GM06990 (cell line): ENCODE results near the gene TRIM59.

Source experiments
- DNase-seq: peaks from one replicate; pipeline ENCODE4 v3.0.0-alpha.2; 2011; ENCODE audit not compliant: insufficient read length; ENCODE audit errors: extremely low read depth
- H3K27me3 ChIP-seq: replicated peaks from 2 replicates; pipeline ENCODE4 v1.6.0; 2011; ENCODE audit warnings: low read length; ENCODE audit not compliant: control insufficient read depth, insufficient read depth
- H3K36me3 ChIP-seq: 2 replicates; pipeline ENCODE4 v1.5.1; 2011; ENCODE audit warnings: low read length; ENCODE audit not compliant: control insufficient read depth, insufficient read depth
- H3K4me3 ChIP-seq: replicated peaks from 2 replicates; pipeline ENCODE4 v1.5.1; 2011; ENCODE audit warnings: low read depth, mild to moderate bottlenecking, control low read depth, low read length
- TF ChIP-seq, protein P1 (sequence below): IDR thresholded peaks from 2 replicates; pipeline ENCODE4 v1.5.1; 2011; ENCODE audit warnings: low read length, control low read depth, mild to moderate bottlenecking, inconsistent platforms; ENCODE audit not compliant: insufficient read depth, poor library complexity, severe bottlenecking

The TRIM59 gene

GRCh38 chr3:160395297-160395696 is 54.3 kb downstream of the TRIM59 start:
- TF ChIP-seq, protein P1, sequence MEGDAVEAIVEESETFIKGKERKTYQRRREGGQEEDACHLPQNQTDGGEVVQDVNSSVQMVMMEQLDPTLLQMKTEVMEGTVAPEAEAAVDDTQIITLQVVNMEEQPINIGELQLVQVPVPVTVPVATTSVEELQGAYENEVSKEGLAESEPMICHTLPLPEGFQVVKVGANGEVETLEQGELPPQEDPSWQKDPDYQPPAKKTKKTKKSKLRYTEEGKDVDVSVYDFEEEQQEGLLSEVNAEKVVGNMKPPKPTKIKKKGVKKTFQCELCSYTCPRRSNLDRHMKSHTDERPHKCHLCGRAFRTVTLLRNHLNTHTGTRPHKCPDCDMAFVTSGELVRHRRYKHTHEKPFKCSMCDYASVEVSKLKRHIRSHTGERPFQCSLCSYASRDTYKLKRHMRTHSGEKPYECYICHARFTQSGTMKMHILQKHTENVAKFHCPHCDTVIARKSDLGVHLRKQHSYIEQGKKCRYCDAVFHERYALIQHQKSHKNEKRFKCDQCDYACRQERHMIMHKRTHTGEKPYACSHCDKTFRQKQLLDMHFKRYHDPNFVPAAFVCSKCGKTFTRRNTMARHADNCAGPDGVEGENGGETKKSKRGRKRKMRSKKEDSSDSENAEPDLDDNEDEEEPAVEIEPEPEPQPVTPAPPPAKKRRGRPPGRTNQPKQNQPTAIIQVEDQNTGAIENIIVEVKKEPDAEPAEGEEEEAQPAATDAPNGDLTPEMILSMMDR, result no peak
- no peak overlapping the region for H3K4me3 ChIP-seq
- no peak for DNase-seq
- no peaks in the 10 kb centered on the region for H3K36me3 ChIP-seq
- H3K27me3 ChIP-seq, result no peaks in the 10 kb centered on the region

DNA sequence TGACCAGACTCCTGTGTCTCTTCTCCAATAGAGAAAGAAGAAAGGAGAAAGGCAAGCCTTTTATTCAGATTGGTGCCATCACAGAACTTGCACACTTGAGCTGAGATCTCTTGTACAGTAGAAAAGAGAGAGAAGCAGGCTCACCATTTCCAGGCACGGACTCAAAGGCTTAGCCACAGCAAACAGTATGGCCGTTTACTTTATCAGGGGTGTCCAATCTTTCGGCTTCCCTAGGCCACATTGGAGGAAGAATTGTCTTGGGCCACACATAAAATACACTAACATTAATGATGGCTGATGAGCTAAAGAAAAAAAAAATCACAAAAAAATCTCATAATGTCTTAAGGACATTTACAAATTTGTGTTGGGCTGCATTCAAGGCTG is 55.6 kb downstream of the TRIM59 start:
- no peak for DNase-seq
- TF ChIP-seq, protein P1, result no peak
- no peaks in the 10 kb centered on the region for H3K27me3 ChIP-seq
- no peak overlapping the region for H3K4me3 ChIP-seq
- H3K36me3 ChIP-seq, result no peaks in the 10 kb centered on the region

GRCh38 chr3:160393346-160394008 is 56.1 kb downstream of the TRIM59 start:
- TF ChIP-seq, protein P1, result no peak
- DNase-seq, result no peak

DNA sequence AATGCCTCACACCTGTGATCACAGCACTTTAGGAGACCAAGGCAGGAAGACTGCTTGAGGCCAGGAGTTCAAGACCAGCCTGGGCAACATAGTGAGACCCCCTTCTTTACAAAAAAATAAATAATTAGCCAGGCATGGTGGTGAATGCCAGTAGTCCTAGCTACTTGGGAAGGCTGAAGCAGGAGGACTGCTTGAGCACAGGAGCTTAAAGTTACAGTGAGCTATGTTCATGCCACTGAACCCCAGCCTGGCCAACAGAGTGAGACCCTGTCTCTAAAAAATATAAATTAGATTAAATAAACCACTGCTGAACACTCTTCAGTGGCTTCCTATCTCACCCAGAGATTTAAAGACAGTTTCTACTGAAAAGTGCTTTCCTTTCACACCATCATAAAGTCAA is 56.8 kb downstream of the TRIM59 start:
- TF ChIP-seq, protein P1, result no peak
- H3K36me3 ChIP-seq, result no peaks in the 10 kb centered on the region
- no peak overlapping the region for H3K4me3 ChIP-seq
- no peak for DNase-seq
- H3K27me3 ChIP-seq, result no peaks in the 10 kb centered on the region

More at GRCh38 chr3:160393346-160394008, 56.1 kb downstream of the TRIM59 start:
- Histone ChIP-seq H3K4me3 (no peak overlapping the region), H3K36me3 (no peaks in the 10 kb centered on the region), H3K27me3 (no peaks in the 10 kb centered on the region)

DNA sequence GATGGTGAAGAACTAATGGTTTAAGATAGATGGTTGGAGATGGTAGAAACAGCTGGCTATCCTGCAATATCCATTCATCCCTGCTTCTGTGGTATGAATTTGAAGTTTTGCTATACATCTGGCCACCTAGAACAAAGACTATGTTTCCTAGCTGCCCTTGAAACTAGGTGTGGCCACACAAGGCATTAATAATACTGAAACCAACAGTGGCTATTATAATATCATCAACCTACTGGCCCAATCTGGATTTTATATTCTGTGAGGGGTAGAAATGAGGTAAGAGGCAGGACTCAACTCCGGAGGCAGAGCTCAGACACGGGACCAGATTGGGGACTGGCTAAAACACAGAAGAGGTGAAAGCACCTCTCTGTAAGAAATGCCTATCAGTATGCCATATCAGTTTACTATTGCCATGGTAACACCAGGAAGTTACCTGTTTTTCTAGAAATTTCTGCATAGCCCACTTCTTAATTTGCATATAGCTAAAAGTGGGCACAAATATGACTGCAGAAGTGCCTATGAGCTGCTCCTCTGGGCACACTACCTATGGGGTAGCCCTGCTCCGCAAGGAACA is 58.9 kb downstream of the TRIM59 start:
- Histone ChIP-seq H3K36me3 (no peaks in the 10 kb centered on the region), H3K27me3 (no peaks in the 10 kb centered on the region), H3K4me3 (no peak overlapping the region)
- DNase-seq, result no peak
- TF ChIP-seq, protein P1, result no peak
